MCF 10A (cell line): Measurements from ENCODE around the gene MACROH2A2. TPM values are rescaled to one million over a fixed set of nuclear protein-coding genes. Genes with fewer than 3 reads are reported as not detected.
"Not testable (repeated sequence)": the region's sequence is repeated elsewhere in the genome, so short reads cannot be mapped to it uniquely, and the experiment has no call there.

Source experiments
- BruUV-seq: library from RNA; stranded (reverse); fragments of 400-500 nt; replicated peaks from 2 replicates; lab custom pipeline; 2021; lab: Mats Ljungman, UMichigan
- CTCF ChIA-PET: fragments of 300-600 bp; sonication (Branson Sonifier 250); formaldehyde crosslinking; extraction: SDS; loops from one replicate; lab custom pipeline; 2021; ENCODE audit warnings: antibody characterized with exemption, inconsistent platforms; lab: Yijun Ruan, JAX
- POLR2A ChIA-PET: fragments of 300-600, 350-650 bp; sonication (Branson Sonifier 250); formaldehyde crosslinking; extraction: SDS; loops from one replicate; lab custom pipeline; 2020; ENCODE audit warnings: antibody characterized with exemption, inconsistent platforms; lab: Yijun Ruan, JAX
- DNase-seq: peaks from one replicate; pipeline ENCODE4 v3.0.0-alpha.2; 2018; ENCODE audit not compliant: unreplicated experiment
- H3K27ac Mint-ChIP-seq: one replicate; pipeline ENCODE4 v1.8.0; 2022; ENCODE audit warnings: mild to moderate bottlenecking, low read depth, mixed read lengths; ENCODE audit not compliant: unreplicated experiment
- H3K27me3 Mint-ChIP-seq: one replicate; pipeline ENCODE4 v1.8.0; 2022; ENCODE audit warnings: mixed read lengths; ENCODE audit not compliant: insufficient read depth, unreplicated experiment
- H3K36me3 Mint-ChIP-seq: one replicate; pipeline ENCODE4 v1.8.0; 2022; ENCODE audit warnings: mild to moderate bottlenecking, moderate library complexity, mixed read lengths; ENCODE audit not compliant: insufficient read depth, unreplicated experiment
- H3K4me1 Mint-ChIP-seq: one replicate; pipeline ENCODE4 v1.8.0; 2022; ENCODE audit warnings: mixed read lengths; ENCODE audit not compliant: insufficient read depth, unreplicated experiment
- H3K4me3 Mint-ChIP-seq: one replicate; pipeline ENCODE4 v1.8.0; 2022; ENCODE audit warnings: mild to moderate bottlenecking, moderate library complexity, mixed read lengths; ENCODE audit not compliant: unreplicated experiment
- H3K9me3 Mint-ChIP-seq: one replicate; pipeline ENCODE4 v1.8.0; 2022; ENCODE audit warnings: mixed read lengths; ENCODE audit not compliant: unreplicated experiment
- intact Hi-C: fragments of 100-400 bp; cut with micrococcal nuclease; formaldehyde crosslinking; loops from 2 replicates; pipeline ENCODE4 v1.14.1; 2022
- total RNA-seq: library from RNA; stranded (reverse); gene quantifications from 2 replicates; pipeline ENCODE4 v1.2.3, GENCODE V29; 2022
- TF ChIP-seq, protein P1 (sequence below): fragments of 200-600 bp; IDR thresholded peaks from one replicate; pipeline ENCODE4 v1.8.0; 2022; ENCODE audit warnings: antibody characterized with exemption, mild to moderate bottlenecking; ENCODE audit not compliant: unreplicated experiment

The MACROH2A2 gene
- total RNA-seq, 1 experiment from 2014 or later: 17.6 TPM

DNA sequence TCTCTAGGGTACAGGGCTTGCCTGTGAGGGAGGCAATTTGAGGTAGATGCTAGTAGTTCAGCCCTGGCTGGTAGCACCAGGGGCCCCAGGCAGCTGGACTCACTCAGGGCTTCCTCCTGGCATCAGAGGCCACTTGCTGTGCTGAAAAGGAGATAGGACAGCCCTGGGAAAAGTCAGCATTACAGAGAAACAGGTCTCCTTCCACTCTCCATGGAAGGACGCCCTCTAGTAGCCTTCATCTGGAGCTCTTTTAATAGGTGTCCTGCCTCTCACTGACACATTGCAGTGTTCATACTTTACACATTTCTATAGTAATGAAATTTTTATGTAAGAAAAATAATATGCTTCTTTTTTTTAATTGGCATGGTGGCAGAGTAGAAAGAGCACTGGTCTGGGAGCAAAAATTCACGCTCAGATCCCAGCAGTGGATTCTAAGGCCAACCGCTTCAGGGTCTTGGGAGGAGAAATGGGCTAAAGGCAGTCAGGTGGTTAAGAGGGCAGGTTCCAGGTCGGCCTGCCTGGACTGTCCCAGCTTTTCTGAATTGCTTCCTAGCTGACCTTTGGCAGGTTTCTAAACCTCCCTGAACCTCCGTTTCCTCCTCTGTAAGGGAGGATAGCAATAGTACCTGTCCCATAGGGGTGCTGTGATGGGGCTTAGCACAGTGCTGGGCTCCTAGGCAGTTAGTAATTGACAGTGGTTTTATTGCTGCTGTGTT is 44.2 kb downstream of the MACROH2A2 start:
- H3K27ac Mint-ChIP-seq: no peak overlapping the region
- DNase-seq: no peak
- no TSS peak for BruUV-seq
- no peak overlapping the region for H3K4me3 Mint-ChIP-seq
- no peaks in the 10 kb centered on the region for H3K27me3 Mint-ChIP-seq
- intact Hi-C loops: no loop called here
- ChIA-PET POLR2A (no interaction called here), CTCF (interaction anchor here (0.7 to 13.0 kb wide), 2 partner anchors 20 to 25 kb away, joined by 3 to 107 read pairs; no protein-coding TSS in a partner anchor)
- H3K9me3 Mint-ChIP-seq: no peaks in the 10 kb centered on the region
- TF ChIP-seq, protein P1, sequence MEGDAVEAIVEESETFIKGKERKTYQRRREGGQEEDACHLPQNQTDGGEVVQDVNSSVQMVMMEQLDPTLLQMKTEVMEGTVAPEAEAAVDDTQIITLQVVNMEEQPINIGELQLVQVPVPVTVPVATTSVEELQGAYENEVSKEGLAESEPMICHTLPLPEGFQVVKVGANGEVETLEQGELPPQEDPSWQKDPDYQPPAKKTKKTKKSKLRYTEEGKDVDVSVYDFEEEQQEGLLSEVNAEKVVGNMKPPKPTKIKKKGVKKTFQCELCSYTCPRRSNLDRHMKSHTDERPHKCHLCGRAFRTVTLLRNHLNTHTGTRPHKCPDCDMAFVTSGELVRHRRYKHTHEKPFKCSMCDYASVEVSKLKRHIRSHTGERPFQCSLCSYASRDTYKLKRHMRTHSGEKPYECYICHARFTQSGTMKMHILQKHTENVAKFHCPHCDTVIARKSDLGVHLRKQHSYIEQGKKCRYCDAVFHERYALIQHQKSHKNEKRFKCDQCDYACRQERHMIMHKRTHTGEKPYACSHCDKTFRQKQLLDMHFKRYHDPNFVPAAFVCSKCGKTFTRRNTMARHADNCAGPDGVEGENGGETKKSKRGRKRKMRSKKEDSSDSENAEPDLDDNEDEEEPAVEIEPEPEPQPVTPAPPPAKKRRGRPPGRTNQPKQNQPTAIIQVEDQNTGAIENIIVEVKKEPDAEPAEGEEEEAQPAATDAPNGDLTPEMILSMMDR: no peak
- no peaks in the 10 kb centered on the region for H3K4me1 Mint-ChIP-seq
- peaks cover 27% of the 10 kb centered on the region for H3K36me3 Mint-ChIP-seq

DNA sequence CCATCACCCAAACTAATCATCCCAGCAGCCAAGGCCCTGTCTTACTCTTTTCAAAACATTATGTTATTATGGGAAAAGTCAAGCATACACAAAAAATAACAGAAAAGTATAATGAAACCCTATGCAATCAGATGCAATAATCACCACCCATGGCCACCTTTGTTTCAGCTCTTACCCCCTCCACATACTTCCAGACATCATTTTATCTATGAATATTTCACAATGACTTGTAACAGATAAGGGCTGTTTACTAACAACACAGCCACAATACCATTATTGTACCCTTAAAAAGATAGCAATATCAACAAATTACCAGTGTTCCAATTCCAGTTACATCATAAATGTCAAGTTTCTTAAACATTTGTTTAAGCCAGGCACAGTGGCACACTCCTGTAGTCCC is 44.8 kb downstream of the MACROH2A2 start:
- H3K36me3 Mint-ChIP-seq: peaks cover 30% of the 10 kb centered on the region
- no peaks in the 10 kb centered on the region for H3K9me3 Mint-ChIP-seq
- H3K27ac Mint-ChIP-seq: no peak overlapping the region
- DNase-seq: no peak
- BruUV-seq: no TSS peak
- H3K4me3 Mint-ChIP-seq: no peak overlapping the region
- H3K4me1 Mint-ChIP-seq: no peaks in the 10 kb centered on the region
- TF ChIP-seq, protein P1: no peak
- no peaks in the 10 kb centered on the region for H3K27me3 Mint-ChIP-seq
- ChIA-PET CTCF (interaction anchor here (13.0 kb wide), 1 partner anchor 19 kb away, joined by 107 read pairs; no protein-coding TSS in a partner anchor), POLR2A (no interaction called here)
- intact Hi-C loops: no loop called here

DNA sequence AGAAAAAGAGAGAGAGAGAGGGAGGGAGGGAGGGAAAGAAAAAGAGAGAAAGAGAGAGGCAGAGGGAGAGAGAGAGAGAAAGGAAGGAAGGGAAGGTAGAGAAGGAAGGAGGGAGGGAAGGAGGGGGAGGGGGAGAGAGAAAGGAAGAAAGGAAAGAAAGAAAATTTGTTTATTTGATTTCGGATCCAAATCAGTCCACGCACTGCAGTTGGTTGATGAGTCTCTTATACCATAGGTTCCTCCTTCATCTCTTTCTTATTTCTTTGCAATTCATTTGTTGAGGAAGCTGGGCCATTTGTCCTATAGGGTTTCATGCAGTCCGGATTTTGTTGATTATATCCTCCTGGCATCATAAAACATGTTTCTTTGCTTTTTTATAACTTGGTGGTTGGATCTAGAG is 45.6 kb downstream of the MACROH2A2 start:
- Mint-ChIP-seq H3K4me3 (no peak overlapping the region), H3K4me1 (no peaks in the 10 kb centered on the region), H3K9me3 (no peaks in the 10 kb centered on the region), H3K27ac (no peak overlapping the region), H3K36me3 (peaks cover 27% of the 10 kb centered on the region), H3K27me3 (no peaks in the 10 kb centered on the region)
- intact Hi-C loops: no loop called here
- ChIA-PET POLR2A (no interaction called here), CTCF (interaction anchor here (13.0 kb wide), 1 partner anchor 18 kb away, joined by 107 read pairs; no protein-coding TSS in a partner anchor)
- DNase-seq: no peak
- TF ChIP-seq, protein P1: no peak
- BruUV-seq: no TSS peak

DNA sequence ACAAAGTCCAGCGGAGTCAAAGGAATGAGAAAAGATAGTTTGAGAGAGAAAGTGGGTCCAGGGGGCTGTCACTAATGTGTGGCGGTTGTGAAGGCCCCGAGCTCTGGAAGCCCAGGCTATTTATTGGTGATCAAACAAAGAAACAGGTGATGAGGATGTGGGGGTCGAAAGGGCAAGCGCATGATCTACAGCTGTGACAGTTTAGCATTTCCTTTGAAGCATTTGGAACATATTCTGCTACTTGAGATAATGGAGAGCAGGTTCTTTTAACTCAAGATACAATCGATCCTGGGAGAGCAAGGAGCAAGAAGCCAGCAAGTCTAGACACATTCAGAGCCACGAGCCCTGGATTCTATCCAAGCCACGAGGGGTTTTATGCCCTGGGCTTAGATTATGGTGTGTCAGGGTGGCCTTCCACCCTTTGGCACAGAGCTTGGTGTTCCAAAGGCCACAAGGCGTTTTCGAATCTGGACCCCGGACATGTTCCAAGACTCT is 48.5 kb downstream of the MACROH2A2 start:
- CTCF ChIA-PET: interaction anchor here (0.6 to 13.0 kb wide), 2 partner anchors 15 to 273 kb away, joined by 3 to 107 read pairs; no protein-coding TSS in a partner anchor
- intact Hi-C loops, POLR2A ChIA-PET, H3K36me3 Mint-ChIP-seq, H3K4me1 Mint-ChIP-seq, H3K27me3 Mint-ChIP-seq, H3K9me3 Mint-ChIP-seq, BruUV-seq, H3K27ac Mint-ChIP-seq, H3K4me3 Mint-ChIP-seq, DNase-seq: not testable (repeated sequence)
